Measurements from ENCODE around the gene SASH3.

Gene SASH3

GRCh38 chrX:129831091-129831885, 51.5 kb downstream of the SASH3 start:
- no peak for TF ChIP-seq CTCF (IDR thresholded peaks at IDR 0.05; ENCODE audit: borderline replicate concordance, control extremely low read depth, extremely low read depth, insufficient read depth, missing control alignments)
- in situ Hi-C loops (cut with MboI; ENCODE audit: low sequenced_read_pairs, unreplicated experiment) = no loop called here
- no peak for DNase-seq (ENCODE audit: low spot score)

- in situ Hi-C loops (cut with MboI; ENCODE audit: low sequenced_read_pairs, unreplicated experiment) = no loop called here
- DNase-seq (ENCODE audit: low spot score) = no peak
- TF ChIP-seq CTCF (IDR thresholded peaks at IDR 0.05; ENCODE audit: borderline replicate concordance, control extremely low read depth, extremely low read depth, insufficient read depth, missing control alignments) = no peak
Measured at GRCh38 chrX:129833153-129833990, 53.6 kb downstream of the SASH3 start.

- no peak for TF ChIP-seq CTCF (IDR thresholded peaks at IDR 0.05; ENCODE audit: borderline replicate concordance, control extremely low read depth, extremely low read depth, insufficient read depth, missing control alignments)
- no peak for DNase-seq (ENCODE audit: low spot score)
- in situ Hi-C loops (cut with MboI; ENCODE audit: low sequenced_read_pairs, unreplicated experiment) = no loop called here
Measured at GRCh38 chrX:129836827-129837226, 57.1 kb downstream of the SASH3 start.

- in situ Hi-C loops (cut with MboI; ENCODE audit: low sequenced_read_pairs, unreplicated experiment) = no loop called here
- DNase-seq (ENCODE audit: low spot score) = no peak
- TF ChIP-seq CTCF (IDR thresholded peaks at IDR 0.05; ENCODE audit: borderline replicate concordance, control extremely low read depth, extremely low read depth, insufficient read depth, missing control alignments) = no peak
Measured at GRCh38 chrX:129840344-129840743, 60.6 kb downstream of the SASH3 start.

GRCh38 chrX:129842510-129843208, 62.9 kb downstream of the SASH3 start:
- in situ Hi-C loops (cut with MboI; ENCODE audit: low sequenced_read_pairs, unreplicated experiment) = no loop called here
- DNase-seq (ENCODE audit: low spot score) = no peak
- TF ChIP-seq CTCF (IDR thresholded peaks at IDR 0.05; ENCODE audit: borderline replicate concordance, control extremely low read depth, extremely low read depth, insufficient read depth, missing control alignments) = no peak

GRCh38 chrX:129843209-129843458, 63.4 kb downstream of the SASH3 start:
- TF ChIP-seq CTCF (IDR thresholded peaks at IDR 0.05; ENCODE audit: borderline replicate concordance, control extremely low read depth, extremely low read depth, insufficient read depth, missing control alignments) = no peak
- DNase-seq (ENCODE audit: low spot score) = no peak
- in situ Hi-C loops (cut with MboI; ENCODE audit: low sequenced_read_pairs, unreplicated experiment) = no loop called here

All from GM13976 (cell line).